ENCODE data around the gene DCC. TPM values are rescaled to one million over a fixed set of nuclear protein-coding genes. Genes with fewer than 3 reads are reported as not detected.

The DCC gene
- total RNA-seq, 1 experiment from 2014 or later: not detected

DNA sequence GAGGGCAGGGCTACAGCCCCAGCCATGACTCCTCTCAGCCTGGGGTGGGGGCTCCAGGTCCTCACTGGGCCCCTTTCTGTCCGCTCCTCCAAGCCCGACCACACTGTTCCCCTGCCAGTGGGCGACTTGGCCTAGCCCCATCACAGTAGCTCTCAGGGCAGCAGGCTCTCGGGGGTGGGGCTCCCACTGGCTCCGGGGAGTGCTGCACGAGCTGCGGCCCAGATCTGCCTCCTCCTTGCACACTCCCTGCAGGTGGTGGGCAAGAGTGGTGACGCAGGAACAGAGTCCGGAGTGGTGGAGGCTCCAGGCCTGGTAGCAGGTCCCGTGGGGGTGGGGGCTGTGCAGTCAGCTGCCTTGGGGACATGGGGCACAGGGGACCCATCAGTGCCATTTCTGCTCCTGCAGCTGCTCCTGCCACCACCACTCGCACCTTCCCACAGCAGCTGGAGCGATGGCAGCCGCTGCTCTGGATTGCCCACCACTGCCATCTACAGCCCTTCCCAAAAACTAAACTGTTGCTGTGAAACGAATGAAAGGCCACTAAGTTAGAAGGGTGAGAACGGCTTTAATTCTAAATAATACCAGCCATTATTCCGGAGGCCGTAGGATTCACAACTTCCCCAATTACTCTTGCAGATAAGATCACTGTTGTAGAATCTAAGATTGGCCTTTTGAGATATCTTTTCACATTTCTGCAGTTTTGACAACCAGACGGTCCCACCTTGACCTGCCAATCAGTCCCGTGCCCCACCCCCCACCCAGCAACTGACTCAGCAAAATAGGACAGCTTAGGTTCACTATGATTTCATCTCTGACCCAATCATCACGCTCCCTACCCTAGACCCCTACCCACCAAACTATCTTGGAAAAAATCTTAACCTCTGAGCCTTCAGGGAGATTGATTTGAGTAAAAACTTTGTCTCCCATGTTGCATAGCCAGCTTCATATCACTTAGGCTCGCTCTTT, 530.2 kb downstream of the DCC start:
- no peak overlapping the region for H3K4me2 ChIP-seq (ENCODE audit: low read length)
- H3K9me3 ChIP-seq (ENCODE audit: control insufficient read depth in 1 of 2, insufficient read depth in 1 of 2, low read depth in 1 of 2, low read length in 2 of 2): peaks cover 9 to 11% of the 10 kb centered on the region in 2 experiments; a peak in 3 of 4 replicates
- H3K79me2 ChIP-seq (ENCODE audit: insufficient read depth, low read length): no peaks in the 10 kb centered on the region
- H3K4me1 ChIP-seq (ENCODE audit: control insufficient read depth in 1 of 2, insufficient read depth in 2 of 2, low read length in 2 of 2): no peaks in the 10 kb centered on the region
- POLR2A ChIA-PET: no interaction called here
- H3K36me3 ChIP-seq (ENCODE audit: control insufficient read depth in 1 of 2, insufficient read depth in 2 of 2, low read length in 2 of 2): no peaks in the 10 kb centered on the region
- no peaks in the 10 kb centered on the region for H3K9me2 ChIP-seq (ENCODE audit: insufficient read depth)
- DNase-seq (ENCODE audit: low read depth, low spot score) (no peak), ATAC-seq (no peak)
- H3K27ac ChIP-seq (ENCODE audit: low read depth, low read length): no peak overlapping the region
- no peak for TF ChIP-seq FOSL1 (IDR thresholded peaks at IDR 0.05; ENCODE audit: low read depth)
- TF ChIP-seq EZH2 (IDR thresholded peaks at IDR 0.05): no peak
- no peak for TF ChIP-seq POLR2AphosphoS5 (IDR thresholded peaks at IDR 0.05; ENCODE audit: low read depth, low read length)
- no peak for TF ChIP-seq JUND (IDR thresholded peaks at IDR 0.05)
- TF ChIP-seq, protein P1, sequence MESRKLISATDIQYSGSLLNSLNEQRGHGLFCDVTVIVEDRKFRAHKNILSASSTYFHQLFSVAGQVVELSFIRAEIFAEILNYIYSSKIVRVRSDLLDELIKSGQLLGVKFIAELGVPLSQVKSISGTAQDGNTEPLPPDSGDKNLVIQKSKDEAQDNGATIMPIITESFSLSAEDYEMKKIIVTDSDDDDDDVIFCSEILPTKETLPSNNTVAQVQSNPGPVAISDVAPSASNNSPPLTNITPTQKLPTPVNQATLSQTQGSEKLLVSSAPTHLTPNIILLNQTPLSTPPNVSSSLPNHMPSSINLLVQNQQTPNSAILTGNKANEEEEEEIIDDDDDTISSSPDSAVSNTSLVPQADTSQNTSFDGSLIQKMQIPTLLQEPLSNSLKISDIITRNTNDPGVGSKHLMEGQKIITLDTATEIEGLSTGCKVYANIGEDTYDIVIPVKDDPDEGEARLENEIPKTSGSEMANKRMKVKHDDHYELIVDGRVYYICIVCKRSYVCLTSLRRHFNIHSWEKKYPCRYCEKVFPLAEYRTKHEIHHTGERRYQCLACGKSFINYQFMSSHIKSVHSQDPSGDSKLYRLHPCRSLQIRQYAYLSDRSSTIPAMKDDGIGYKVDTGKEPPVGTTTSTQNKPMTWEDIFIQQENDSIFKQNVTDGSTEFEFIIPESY (IDR thresholded peaks at IDR 0.05; ENCODE audit: extremely low read depth, insufficient replicate concordance, low read length): no peak
- TF ChIP-seq SIN3A (IDR thresholded peaks at IDR 0.05; ENCODE audit: low read depth): no peak
- TF ChIP-seq, protein P2, sequence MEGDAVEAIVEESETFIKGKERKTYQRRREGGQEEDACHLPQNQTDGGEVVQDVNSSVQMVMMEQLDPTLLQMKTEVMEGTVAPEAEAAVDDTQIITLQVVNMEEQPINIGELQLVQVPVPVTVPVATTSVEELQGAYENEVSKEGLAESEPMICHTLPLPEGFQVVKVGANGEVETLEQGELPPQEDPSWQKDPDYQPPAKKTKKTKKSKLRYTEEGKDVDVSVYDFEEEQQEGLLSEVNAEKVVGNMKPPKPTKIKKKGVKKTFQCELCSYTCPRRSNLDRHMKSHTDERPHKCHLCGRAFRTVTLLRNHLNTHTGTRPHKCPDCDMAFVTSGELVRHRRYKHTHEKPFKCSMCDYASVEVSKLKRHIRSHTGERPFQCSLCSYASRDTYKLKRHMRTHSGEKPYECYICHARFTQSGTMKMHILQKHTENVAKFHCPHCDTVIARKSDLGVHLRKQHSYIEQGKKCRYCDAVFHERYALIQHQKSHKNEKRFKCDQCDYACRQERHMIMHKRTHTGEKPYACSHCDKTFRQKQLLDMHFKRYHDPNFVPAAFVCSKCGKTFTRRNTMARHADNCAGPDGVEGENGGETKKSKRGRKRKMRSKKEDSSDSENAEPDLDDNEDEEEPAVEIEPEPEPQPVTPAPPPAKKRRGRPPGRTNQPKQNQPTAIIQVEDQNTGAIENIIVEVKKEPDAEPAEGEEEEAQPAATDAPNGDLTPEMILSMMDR (IDR thresholded peaks at IDR 0.05 in 2 of 3, conservative IDR thresholded peaks at IDR 0.05 in 1 of 3; ENCODE audit: borderline replicate concordance in 1 of 3, insufficient read depth in 1 of 3, low read depth in 2 of 3, low read length in 2 of 3): no peak
- no peak for TF ChIP-seq CBX3 (IDR thresholded peaks at IDR 0.05; ENCODE audit: low read depth)
- no peak for TF ChIP-seq EZH2phosphoT487 (IDR thresholded peaks at IDR 0.05; ENCODE audit: borderline replicate concordance)
- TF ChIP-seq TCF7L2 (IDR thresholded peaks at IDR 0.05; ENCODE audit: borderline replicate concordance, extremely low read depth, insufficient read depth, insufficient read length): no peak
- TF ChIP-seq YY1 (IDR thresholded peaks at IDR 0.05; ENCODE audit: extremely low read depth, insufficient replicate concordance, low read depth, low read length): no peak
- TF ChIP-seq ZFX (IDR thresholded peaks at IDR 0.05): no peak
- TF ChIP-seq, protein P3, sequence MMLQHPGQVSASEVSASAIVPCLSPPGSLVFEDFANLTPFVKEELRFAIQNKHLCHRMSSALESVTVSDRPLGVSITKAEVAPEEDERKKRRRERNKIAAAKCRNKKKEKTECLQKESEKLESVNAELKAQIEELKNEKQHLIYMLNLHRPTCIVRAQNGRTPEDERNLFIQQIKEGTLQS (IDR thresholded peaks at IDR 0.05): no peak
- intact Hi-C loops (cut with micrococcal nuclease): no loop called here
- H2AFZ ChIP-seq (ENCODE audit: low read depth, low read length, poor library complexity, severe bottlenecking): no peak overlapping the region
- CTCF ChIA-PET: no interaction called here
- H4K20me1 ChIP-seq (ENCODE audit: insufficient read depth): no peaks in the 10 kb centered on the region
- RAD21 ChIA-PET (ENCODE audit: low non-redundant PET in 1 of 2, low total read pairs in 2 of 2, uncharacterized antibody in 2 of 2, unreplicated experiment in 2 of 2): no interaction called here
- no peaks in the 10 kb centered on the region for H3K27me3 ChIP-seq (ENCODE audit: insufficient read depth, low read length)
- BruUV-seq (replicated peaks): no TSS peak
- H3K9ac ChIP-seq (ENCODE audit: low read length): no peak overlapping the region
- no peak overlapping the region for H3K4me3 ChIP-seq (replicated peaks in 1 of 2; ENCODE audit: low read depth in 1 of 2, low read length in 2 of 2)

Data from HCT116 (cell line).